DOHH2 (cell line): Measurements from ENCODE around the gene GTF3C1.

ENCODE experiments used
- EZH2phosphoT487 ChIP-seq: fragments of 200-600 bp; sonication (generic); IDR thresholded peaks from 2 replicates; pipeline ENCODE4 v1.6.1; 2017; ENCODE audit warnings: borderline replicate concordance, mild to moderate bottlenecking, antibody characterized with exemption, low read length, moderate library complexity, mixed read lengths
- TF ChIP-seq, protein P1 (sequence below): fragments of 200-600 bp; sonication (generic); IDR thresholded peaks from one replicate; pipeline ENCODE4 v1.5.1; 2014; ENCODE audit warnings: antibody characterized with exemption, mild to moderate bottlenecking, low read depth, low read length; ENCODE audit not compliant: poor library complexity, severe bottlenecking

DNA sequence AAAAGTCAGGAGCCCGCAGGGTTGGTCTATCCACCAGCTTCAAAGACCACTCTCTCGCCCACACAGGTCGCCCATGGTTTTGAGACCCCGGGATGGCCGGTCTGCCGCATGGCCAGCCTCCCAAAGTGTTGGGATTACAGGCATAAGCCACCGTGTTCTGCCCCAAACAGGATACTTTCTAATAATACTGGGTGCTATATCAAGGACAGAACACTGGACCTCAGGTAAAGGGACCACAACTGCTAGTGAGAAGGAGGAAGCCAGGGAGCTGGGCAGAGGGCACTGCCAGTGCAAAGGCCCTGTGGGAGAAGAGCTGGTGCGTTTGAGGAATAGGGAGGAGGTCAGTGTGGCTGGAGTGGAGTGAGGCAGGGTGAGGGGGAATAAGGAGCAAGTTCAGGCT, 113.6 kb downstream of the GTF3C1 start:
- TF ChIP-seq EZH2phosphoT487: no peak
- TF ChIP-seq, protein P1, sequence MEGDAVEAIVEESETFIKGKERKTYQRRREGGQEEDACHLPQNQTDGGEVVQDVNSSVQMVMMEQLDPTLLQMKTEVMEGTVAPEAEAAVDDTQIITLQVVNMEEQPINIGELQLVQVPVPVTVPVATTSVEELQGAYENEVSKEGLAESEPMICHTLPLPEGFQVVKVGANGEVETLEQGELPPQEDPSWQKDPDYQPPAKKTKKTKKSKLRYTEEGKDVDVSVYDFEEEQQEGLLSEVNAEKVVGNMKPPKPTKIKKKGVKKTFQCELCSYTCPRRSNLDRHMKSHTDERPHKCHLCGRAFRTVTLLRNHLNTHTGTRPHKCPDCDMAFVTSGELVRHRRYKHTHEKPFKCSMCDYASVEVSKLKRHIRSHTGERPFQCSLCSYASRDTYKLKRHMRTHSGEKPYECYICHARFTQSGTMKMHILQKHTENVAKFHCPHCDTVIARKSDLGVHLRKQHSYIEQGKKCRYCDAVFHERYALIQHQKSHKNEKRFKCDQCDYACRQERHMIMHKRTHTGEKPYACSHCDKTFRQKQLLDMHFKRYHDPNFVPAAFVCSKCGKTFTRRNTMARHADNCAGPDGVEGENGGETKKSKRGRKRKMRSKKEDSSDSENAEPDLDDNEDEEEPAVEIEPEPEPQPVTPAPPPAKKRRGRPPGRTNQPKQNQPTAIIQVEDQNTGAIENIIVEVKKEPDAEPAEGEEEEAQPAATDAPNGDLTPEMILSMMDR: no peak
